ENCODE data around the gene PIGU. TPM values are rescaled to one million over a fixed set of nuclear protein-coding genes. Genes with fewer than 3 reads are reported as not detected.
A peak's percentile ranks its signal among the peaks of the same experiment; 100 is the strongest.
"Not testable (repeated sequence)": the region's sequence is repeated elsewhere in the genome, so short reads cannot be mapped to it uniquely, and the experiment has no call there.

PIGU gene
- total RNA-seq, 2 experiments from 2014 or later, result 19.1 to 21.2 TPM

DNA sequence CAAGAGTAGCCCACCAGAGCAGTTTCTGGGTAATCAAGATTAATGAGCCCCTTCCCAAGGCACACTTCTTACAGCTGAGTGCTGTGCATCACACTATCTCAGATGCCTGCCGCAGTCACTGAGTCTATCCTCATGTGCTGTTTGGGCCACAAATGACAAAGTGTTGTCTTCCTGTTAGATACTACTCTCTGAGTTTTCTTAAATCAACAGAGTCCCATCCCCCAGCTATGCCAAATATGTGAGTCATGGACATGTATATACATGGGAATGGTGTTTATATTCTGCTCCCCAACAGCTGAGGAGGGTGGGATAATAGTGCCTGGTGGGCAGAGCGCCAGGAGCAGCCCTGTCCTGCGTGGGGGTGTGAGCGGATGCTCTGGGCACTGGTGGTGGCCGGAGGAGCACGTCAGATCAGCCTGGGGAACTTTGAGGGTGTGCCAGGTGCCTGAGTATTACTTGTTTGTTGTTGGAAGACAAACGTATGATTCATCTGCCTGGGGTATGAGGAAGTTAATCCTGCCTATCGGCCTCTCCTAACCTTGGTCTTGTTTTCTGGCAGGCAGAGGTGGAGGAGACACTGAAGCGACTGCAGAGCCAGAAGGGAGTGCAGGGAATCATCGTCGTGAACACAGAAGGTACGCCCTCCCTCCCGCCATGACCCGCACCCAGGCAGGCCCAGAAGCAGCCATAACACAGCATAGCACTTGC is 151.0 kb downstream of the PIGU start:
- H3K27me3 Mint-ChIP-seq (ENCODE audit: low read depth), result no peaks in the 10 kb centered on the region
- CTCF ChIA-PET, result interaction anchor here (1.3 to 1.7 kb wide), 2 partner anchors 9 to 13 kb away, joined by 3 to 4 read pairs; partner anchors contain the start of gene DYNLRB1
- H3K4me3 Mint-ChIP-seq, result no peak overlapping the region
- DNase-seq, result no peak
- H3K36me3 Mint-ChIP-seq (ENCODE audit: low read depth), result peaks cover 43% of the 10 kb centered on the region
- ATAC-seq, result no peak
- H3K4me1 Mint-ChIP-seq (ENCODE audit: low read depth), result peaks cover 7% of the 10 kb centered on the region
- H3K27ac Mint-ChIP-seq, result no peak overlapping the region
- POLR2A ChIA-PET, result no interaction called here
- H3K9me3 Mint-ChIP-seq (ENCODE audit: insufficient read depth), result no peaks in the 10 kb centered on the region

DNA sequence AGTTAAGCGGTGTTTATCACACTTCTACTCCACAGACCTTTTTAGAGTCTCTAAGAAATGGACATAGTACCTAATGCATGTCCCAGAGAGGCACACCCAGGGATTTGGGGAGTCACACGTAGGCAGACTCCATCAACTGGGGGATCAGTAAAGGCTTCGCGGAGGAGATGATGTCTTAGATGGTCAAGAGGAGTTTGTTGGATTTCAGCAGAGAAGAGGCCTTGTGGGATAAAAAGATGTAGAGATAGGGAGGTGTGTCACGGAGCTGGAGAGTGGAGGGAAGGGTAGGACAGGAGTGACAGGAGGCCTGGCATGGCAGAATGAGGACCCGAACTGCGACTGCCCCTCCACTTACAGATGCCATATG is 151.6 kb downstream of the PIGU start:
- no peak overlapping the region for H3K27ac Mint-ChIP-seq
- DNase-seq (no peak), ATAC-seq (no peak)
- H3K27me3 Mint-ChIP-seq (ENCODE audit: low read depth), result no peaks in the 10 kb centered on the region
- peaks cover 40% of the 10 kb centered on the region for H3K36me3 Mint-ChIP-seq (ENCODE audit: low read depth)
- no peak overlapping the region for H3K4me3 Mint-ChIP-seq
- CTCF ChIA-PET, result interaction anchor here (0.9 kb wide), 1 partner anchor 213 kb away, joined by 3 read pairs; no protein-coding TSS in a partner anchor
- H3K4me1 Mint-ChIP-seq (ENCODE audit: low read depth), result peaks cover 6% of the 10 kb centered on the region
- no peaks in the 10 kb centered on the region for H3K9me3 Mint-ChIP-seq (ENCODE audit: insufficient read depth)
- POLR2A ChIA-PET, result no interaction called here

DNA sequence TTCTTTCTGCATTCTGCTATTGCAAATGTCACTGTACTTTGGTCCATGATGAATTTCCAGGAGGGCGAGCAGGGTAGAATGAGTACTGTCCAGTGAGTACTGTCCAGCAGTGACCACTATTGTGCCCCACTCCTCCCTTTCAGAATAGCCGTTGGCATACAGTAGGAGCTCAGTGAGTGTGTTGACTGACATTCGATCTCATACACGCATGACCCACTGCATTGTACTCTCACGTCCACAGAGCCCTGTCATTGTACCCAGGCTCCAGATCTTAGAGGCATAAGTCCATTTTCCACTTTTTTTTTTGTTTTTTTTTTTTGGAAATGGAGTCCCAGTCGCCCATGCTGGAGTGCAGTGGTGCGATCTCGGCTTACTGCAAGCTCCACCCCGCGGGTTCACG is 152.5 kb downstream of the PIGU start:
- ATAC-seq (no peak), DNase-seq (no peak)
- Mint-ChIP-seq H3K4me3 (no peak overlapping the region), H3K4me1 (ENCODE audit: low read depth) (peaks cover 9% of the 10 kb centered on the region), H3K9me3 (ENCODE audit: insufficient read depth) (no peaks in the 10 kb centered on the region), H3K27me3 (ENCODE audit: low read depth) (no peaks in the 10 kb centered on the region), H3K36me3 (ENCODE audit: low read depth) (peaks cover 46% of the 10 kb centered on the region), H3K27ac (no peak overlapping the region)
- CTCF ChIA-PET, result interaction anchor here (0.9 to 4.6 kb wide), 2 partner anchors 212 kb away, joined by 3 to 85 read pairs; no protein-coding TSS in a partner anchor
- POLR2A ChIA-PET, result no interaction called here

DNA sequence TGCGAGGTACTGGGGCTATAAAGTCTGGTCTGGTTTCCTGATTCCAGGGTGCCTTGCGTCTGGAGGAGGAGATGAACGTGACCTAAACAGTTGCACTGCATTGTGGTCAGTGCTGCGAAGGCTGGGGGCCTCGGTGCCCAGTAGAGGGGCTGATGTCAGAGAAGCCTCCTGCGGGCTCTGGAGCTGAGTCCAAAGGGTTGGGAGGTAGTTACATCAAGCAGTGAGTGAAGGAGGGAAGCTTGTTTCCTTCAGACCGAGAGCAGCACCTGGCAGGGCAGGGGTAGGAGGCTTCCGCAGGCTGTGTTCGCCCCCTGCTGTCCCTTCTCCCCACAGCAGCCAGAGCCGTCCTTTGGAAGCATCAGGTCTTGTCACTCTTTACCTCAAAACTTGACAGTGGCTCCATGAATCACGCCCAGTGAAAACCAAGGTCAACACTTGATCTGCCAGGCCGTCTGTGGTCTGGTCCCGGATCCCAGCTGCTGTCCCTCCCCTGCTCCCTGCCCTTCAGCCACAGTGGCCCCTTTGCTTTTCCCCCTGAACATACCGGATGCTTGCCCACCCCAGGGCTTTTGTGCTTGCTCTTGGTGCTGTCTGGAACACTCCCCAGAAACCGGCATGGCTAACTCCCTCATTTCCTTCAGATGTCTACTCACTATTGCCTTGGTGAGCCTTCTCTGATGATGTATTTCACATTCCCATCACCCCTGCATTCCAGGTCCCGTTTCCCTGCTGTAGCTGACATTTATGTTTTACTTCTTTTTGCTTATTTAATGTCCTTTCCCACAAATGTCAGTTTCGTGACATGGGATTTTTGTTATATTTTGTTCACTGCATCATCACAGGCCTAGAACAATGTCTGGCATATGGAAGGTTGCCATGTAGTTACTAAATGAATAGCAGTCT is 153.7 kb downstream of the PIGU start:
- H3K4me1 Mint-ChIP-seq (ENCODE audit: low read depth), result peaks cover 15% of the 10 kb centered on the region
- no peak overlapping the region for H3K27ac Mint-ChIP-seq
- H3K36me3 Mint-ChIP-seq (ENCODE audit: low read depth), result peaks cover 40% of the 10 kb centered on the region
- H3K27me3 Mint-ChIP-seq (ENCODE audit: low read depth), result no peaks in the 10 kb centered on the region
- ATAC-seq, result peak; percentile 83
- H3K9me3 Mint-ChIP-seq (ENCODE audit: insufficient read depth), result no peaks in the 10 kb centered on the region
- DNase-seq, result peak; percentile 63
- no peak overlapping the region for H3K4me3 Mint-ChIP-seq
- POLR2A ChIA-PET, result interaction anchor here (0.9 to 1.4 kb wide), 2 partner anchors 138 to 211 kb away, joined by 3 to 6 read pairs; no protein-coding TSS in a partner anchor
- CTCF ChIA-PET, result interaction anchor here (0.6 to 4.6 kb wide), 13 partner anchors 14 to 247 kb away, joined by 3 to 85 read pairs (median 4); no protein-coding TSS in a partner anchor

DNA sequence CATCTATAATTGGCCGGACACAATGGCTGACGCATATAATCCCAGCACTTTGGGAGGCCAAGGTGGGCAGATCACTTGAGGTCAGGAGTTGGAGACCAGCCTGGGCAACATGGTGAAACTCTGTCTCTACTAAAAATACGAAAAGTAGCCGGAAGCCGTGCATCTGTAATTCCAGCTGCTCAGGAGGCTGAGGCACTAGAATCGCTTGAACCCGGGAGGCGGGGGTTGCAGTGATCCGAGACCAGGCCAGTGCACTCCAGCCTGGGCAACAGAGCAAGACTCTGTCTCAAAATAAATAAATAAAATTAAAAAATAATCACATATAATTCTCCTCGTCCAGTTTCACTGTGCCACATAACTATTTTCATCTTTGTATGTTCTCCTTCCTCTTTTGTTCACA is 157.1 kb downstream of the PIGU start:
- Mint-ChIP-seq H3K36me3 (ENCODE audit: low read depth) (peaks cover 22% of the 10 kb centered on the region), H3K4me1 (ENCODE audit: low read depth) (peaks cover 26% of the 10 kb centered on the region)
- CTCF ChIA-PET, result interaction anchor here (1.7 to 5.6 kb wide), 3 partner anchors 19 to 207 kb away, joined by 4 to 124 read pairs (median 85); no protein-coding TSS in a partner anchor
- H3K9me3 Mint-ChIP-seq (ENCODE audit: insufficient read depth); H3K27me3 Mint-ChIP-seq (ENCODE audit: low read depth); ATAC-seq; DNase-seq; H3K27ac Mint-ChIP-seq; POLR2A ChIA-PET; H3K4me3 Mint-ChIP-seq: not testable (repeated sequence)

DNA sequence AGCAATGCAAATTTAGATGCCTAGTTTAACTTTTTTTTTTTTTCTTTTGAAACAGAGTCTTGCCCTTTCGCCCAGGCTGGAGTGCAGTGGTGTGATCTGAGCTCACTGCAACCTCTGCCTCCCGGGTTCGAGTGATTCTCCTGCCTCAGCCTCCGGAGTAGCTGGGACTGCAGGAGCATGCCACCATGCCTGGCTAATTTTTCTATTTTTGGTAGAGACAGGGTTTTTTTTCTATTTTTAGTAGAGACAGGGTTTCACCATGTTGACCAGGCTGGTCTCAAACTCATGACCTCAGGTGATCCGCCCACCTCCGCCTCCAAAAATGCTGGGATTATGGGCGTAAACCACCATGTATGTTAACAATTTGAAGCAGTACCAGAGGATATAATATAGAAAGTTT is 158.0 kb downstream of the PIGU start:
- Mint-ChIP-seq H3K4me1 (ENCODE audit: low read depth) (peaks cover 29% of the 10 kb centered on the region), H3K36me3 (ENCODE audit: low read depth) (peaks cover 22% of the 10 kb centered on the region)
- not testable (repeated sequence) for H3K4me3 Mint-ChIP-seq

DNA sequence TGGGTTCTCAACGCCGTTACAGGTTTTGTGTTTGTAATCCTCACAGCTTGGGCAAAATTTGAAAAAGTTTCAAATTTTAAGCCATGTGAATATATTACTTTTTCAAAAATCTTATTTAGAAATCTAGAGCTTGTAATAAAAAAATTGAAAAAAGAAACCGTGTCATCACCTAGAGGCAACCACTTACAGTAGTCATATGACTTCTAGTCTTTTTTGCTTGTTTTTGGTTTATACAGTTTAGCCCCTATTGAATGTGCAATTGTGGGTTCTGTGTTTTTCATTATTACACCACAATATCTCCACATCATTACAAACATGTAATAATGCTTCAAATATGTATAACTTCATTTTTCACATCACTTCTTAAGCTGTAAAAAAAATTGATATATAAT is 159.8 kb downstream of the PIGU start:
- DNase-seq, result no peak
- Mint-ChIP-seq H3K27ac (peak overlapping the region; percentile 98), H3K9me3 (ENCODE audit: insufficient read depth) (no peaks in the 10 kb centered on the region), H3K4me1 (ENCODE audit: low read depth) (peaks cover 33% of the 10 kb centered on the region), H3K27me3 (ENCODE audit: low read depth) (no peaks in the 10 kb centered on the region), H3K4me3 (peak overlapping the region; percentile 98), H3K36me3 (ENCODE audit: low read depth) (peaks cover 16% of the 10 kb centered on the region)
- POLR2A ChIA-PET, result interaction anchor here (0.9 to 2.7 kb wide), 10 partner anchors 11 to 405 kb away, joined by 3 to 14 read pairs (median 3); partner anchors contain the start of genes EIF2S2, ITCH and MAP1LC3A
- CTCF ChIA-PET, result interaction anchor here (1.0 to 5.6 kb wide), 11 partner anchors 10 to 630 kb away, joined by 3 to 124 read pairs (median 7); partner anchors contain the start of genes AHCY and EDEM2
- ATAC-seq, result no peak

More for the DNA sequence above, 158.0 kb downstream of the PIGU start:
- POLR2A ChIA-PET; H3K27ac Mint-ChIP-seq; ATAC-seq; H3K27me3 Mint-ChIP-seq (ENCODE audit: low read depth); DNase-seq; H3K9me3 Mint-ChIP-seq (ENCODE audit: insufficient read depth): not testable (repeated sequence)
- CTCF ChIA-PET, result interaction anchor here (5.6 kb wide), 1 partner anchor 206 kb away, joined by 124 read pairs; no protein-coding TSS in a partner anchor

DNA sequence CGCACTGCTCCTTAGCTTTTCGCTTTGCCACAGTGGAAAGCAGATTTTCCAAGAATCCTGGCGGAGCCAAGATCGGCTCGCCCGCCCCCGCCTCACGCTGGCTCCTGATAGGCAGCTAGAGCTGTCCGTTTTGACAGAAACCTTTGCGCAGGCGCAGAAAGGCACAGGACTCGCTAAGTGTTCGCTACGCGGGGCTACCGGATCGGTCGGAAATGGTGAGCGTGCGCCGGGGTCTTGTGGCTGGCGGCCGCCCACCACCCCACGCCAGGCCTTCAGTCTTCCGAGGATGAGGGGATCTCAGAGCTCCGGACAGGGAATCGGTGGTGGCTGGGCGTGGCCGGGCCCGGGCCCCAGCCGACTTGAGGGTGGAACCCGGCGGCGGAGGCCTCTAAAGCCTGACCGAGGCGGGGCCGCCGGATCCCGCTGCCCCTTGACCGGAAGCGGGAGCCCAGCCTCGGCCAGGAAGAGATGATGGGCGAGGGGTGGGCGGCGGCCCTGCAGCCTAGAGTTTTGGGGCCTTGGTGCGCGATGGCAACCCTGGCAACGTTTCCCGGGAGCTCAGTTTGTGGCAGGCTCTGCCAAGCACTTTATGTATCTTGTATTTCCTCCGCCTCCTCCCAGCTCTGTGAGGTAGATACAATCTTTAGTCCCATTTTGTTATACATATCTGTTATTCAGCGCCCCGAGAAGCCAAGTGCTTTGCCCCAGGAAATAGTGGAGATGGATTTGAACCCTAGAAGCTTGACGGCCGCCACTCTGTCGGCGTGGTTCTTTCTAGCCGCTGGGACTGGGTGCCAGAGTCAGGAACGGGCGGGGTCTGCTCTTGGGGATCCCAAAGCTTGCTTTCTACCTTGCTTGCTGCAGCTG is 160.4 kb downstream of the PIGU start, which contains the start of gene DYNLRB1:
TSS of gene DYNLRB1 (plus strand) at position 176 of the 867 bp plus-strand sequence. CDS start at position 213, 37 bp downstream.
- peaks cover 13% of the 10 kb centered on the region for H3K36me3 Mint-ChIP-seq (ENCODE audit: low read depth)
- peak; percentile 97 for DNase-seq
- no peaks in the 10 kb centered on the region for H3K27me3 Mint-ChIP-seq (ENCODE audit: low read depth)
- no peaks in the 10 kb centered on the region for H3K9me3 Mint-ChIP-seq (ENCODE audit: insufficient read depth)
- ATAC-seq, result peak; percentile 88
- H3K4me3 Mint-ChIP-seq, result peak within 1 kb of the TSS; percentile 98
- H3K4me1 Mint-ChIP-seq (ENCODE audit: low read depth), result peaks cover 31% of the 10 kb centered on the region
- peak within 1 kb of the TSS; percentile 98 for H3K27ac Mint-ChIP-seq
- POLR2A ChIA-PET, result interaction anchor here (0.5 to 2.7 kb wide), 14 partner anchors 11 to 404 kb away, joined by 3 to 14 read pairs (median 3); partner anchors contain the start of genes AHCY, EIF2S2, ITCH and MAP1LC3A
- CTCF ChIA-PET, result interaction anchor here (0.6 to 5.6 kb wide), 22 partner anchors 10 to 630 kb away, joined by 3 to 124 read pairs (median 4); partner anchors contain the start of genes AHCY and EDEM2

DNA sequence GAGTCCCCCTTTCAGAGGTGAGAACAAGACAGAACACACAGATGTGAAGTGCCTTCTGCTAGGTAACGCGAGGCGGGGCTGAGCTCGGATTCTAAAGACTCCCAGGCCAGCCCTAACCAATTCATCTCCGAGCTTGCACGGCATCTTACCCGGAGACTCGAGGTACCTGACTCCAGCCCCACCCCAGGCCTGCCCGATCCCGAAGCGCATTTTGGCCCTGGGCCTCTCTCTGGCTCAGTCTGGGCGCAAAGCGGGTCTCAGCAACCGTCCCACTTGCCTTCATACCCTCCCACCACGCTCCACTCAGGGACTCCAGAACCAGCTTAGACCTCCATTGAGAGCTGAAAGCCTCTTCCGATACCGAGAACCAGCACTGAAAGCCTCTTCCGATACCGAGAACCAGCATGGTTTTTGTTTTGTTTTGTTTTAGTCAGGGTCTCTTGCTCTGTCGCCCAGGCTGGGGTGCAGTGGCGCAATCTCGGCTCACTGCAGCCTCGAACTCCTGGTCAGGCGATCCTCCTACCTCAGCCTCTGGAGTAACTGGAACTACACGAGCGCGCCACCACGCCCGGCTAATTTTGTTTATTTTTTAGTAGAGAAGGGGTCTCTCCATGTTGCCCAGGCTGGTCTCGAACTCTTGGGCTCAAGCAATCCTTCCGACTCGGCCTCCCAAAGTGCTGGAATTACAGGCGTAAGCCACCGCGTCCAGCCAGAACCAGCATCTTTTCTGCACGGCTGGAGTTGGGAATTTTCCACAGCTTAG is 161.2 kb downstream of the PIGU start:
- Mint-ChIP-seq H3K36me3 (ENCODE audit: low read depth) (peaks cover 13% of the 10 kb centered on the region), H3K9me3 (ENCODE audit: insufficient read depth) (no peaks in the 10 kb centered on the region), H3K4me1 (ENCODE audit: low read depth) (peaks cover 31% of the 10 kb centered on the region), H3K4me3 (peak overlapping the region; percentile 98), H3K27me3 (ENCODE audit: low read depth) (no peaks in the 10 kb centered on the region), H3K27ac (peak overlapping the region; percentile 98)
- ATAC-seq (peak; percentile 71), DNase-seq (peak; percentile 86)
- ChIA-PET POLR2A (interaction anchor here (0.5 to 2.7 kb wide), 12 partner anchors 10 to 1438 kb away, joined by 3 to 14 read pairs (median 4); partner anchors contain the start of genes AHCY, ITCH, PIGU and SCAND1), CTCF (interaction anchor here (0.6 to 5.6 kb wide), 20 partner anchors 16 to 325 kb away, joined by 3 to 124 read pairs (median 4); partner anchors contain the start of genes AHCY and ITCH)
